ENCODE data around the gene MNAT1.

GRCh38 chr14:60839057-60839456 lies 104.5 kb downstream of the MNAT1 start:
- TF ChIP-seq, protein P1, sequence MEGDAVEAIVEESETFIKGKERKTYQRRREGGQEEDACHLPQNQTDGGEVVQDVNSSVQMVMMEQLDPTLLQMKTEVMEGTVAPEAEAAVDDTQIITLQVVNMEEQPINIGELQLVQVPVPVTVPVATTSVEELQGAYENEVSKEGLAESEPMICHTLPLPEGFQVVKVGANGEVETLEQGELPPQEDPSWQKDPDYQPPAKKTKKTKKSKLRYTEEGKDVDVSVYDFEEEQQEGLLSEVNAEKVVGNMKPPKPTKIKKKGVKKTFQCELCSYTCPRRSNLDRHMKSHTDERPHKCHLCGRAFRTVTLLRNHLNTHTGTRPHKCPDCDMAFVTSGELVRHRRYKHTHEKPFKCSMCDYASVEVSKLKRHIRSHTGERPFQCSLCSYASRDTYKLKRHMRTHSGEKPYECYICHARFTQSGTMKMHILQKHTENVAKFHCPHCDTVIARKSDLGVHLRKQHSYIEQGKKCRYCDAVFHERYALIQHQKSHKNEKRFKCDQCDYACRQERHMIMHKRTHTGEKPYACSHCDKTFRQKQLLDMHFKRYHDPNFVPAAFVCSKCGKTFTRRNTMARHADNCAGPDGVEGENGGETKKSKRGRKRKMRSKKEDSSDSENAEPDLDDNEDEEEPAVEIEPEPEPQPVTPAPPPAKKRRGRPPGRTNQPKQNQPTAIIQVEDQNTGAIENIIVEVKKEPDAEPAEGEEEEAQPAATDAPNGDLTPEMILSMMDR (IDR thresholded peaks at IDR 0.05; ENCODE audit: borderline replicate concordance, extremely low read depth, low read length, poor library complexity, severe bottlenecking) = no peak
- no peak for TF ChIP-seq EZH2 (IDR thresholded peaks at IDR 0.05; ENCODE audit: borderline replicate concordance, low read depth, low read length, severe bottlenecking)
